HG03342 (cell line): ENCODE data around the gene CAP2.
"Not testable (repeated sequence)": the region's sequence is repeated elsewhere in the genome, so short reads cannot be mapped to it uniquely, and the experiment has no call there.

Experiments
- ATAC-seq: cut with Tn5 transposase; IDR thresholded peaks from one replicate; pipeline ENCODE4 v1.9.1; 2021; ENCODE audit warnings: mild to moderate bottlenecking, moderate library complexity; ENCODE audit not compliant: unreplicated experiment

CAP2 gene

DNA sequence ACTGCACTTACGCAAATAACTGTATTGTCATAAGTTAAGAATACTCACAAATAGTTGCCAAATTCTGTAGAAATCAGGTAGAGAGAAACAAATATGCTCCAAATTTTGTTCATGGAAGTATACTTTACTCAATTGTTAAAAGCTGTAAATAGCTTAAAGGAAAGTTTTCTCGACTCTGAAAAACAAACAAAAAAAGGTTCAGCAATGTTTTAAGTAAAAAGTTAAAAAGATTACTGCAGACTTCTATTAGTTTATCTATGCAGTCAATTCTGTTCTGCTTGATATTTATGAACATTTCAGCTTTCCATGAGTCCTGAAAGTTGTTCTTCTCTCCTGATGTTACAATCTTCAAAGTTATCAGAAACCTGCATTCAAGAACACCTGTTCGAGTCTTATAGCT is 169.2 kb downstream of the CAP2 start:
- ATAC-seq: no peak

DNA sequence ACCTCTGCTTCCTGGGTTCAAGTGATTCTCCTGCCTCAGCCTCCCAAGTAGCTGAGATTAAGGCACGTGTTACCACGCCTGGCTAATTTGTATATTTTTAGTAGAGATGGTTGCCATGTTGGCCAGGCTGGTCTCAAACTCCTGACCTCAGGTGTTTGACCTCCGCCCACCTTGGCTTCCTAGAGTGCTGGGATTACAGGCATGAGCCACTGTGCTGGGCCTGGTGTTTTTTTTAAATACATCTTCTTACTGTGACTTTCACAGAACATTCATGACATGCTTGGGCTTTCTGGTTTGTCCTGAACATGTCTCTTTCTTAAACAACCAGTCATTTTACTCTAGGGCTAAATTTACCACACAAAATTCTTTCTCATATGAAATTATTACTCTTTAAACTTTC is 172.0 kb downstream of the CAP2 start:
- ATAC-seq: no peak

DNA sequence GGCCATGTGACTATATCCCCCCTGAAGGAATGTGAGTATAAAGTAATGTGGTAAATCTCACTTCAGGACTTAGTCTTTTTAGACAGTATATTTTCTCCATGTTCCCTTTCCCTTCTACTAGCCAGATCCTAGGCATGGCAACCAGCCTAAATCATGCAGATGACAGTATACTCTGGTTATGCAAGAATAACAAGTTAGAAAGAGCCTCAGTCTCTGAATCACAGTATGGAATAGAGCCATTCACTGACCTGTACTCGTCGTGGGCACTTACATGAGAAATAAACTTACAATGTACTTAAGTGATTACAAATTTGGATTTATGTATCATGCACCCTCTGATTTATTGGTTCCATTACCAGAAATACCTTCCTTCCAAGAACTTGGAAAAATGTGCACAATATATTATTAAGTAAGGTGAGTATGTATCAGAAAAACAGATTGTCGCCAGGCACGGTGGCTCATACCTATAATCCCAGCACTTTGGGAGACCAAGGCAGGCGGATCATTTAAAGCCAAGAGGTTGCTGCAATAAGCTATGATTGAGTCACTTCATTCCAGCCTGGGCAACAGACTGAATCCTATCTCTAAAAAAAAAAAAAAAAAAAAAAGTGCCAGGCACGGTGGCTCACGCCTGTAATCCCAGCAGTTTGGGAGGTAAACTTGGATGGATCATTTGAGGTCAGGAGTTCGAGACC is 181.6 kb downstream of the CAP2 start:
- ATAC-seq: no peak

DNA sequence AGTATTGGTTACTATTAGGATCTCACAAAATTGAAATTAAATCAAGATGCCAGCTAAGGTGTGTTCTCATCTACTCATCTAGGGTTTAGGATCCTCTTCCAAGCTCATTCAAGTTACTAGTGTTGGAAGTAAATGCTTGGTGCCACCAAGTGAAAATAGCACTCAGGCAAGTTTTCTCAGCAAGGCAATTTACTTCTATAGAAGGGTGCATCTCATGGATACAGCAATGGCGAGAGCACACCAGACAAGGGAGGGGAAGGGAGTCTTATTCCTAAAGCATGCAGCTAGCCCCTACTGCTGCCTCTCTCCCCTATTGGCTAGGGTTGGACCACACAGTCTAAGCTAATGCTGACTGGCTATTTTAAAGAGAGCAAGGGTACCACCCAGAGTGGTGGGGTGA is 183.7 kb downstream of the CAP2 start:
- no peak for ATAC-seq

DNA sequence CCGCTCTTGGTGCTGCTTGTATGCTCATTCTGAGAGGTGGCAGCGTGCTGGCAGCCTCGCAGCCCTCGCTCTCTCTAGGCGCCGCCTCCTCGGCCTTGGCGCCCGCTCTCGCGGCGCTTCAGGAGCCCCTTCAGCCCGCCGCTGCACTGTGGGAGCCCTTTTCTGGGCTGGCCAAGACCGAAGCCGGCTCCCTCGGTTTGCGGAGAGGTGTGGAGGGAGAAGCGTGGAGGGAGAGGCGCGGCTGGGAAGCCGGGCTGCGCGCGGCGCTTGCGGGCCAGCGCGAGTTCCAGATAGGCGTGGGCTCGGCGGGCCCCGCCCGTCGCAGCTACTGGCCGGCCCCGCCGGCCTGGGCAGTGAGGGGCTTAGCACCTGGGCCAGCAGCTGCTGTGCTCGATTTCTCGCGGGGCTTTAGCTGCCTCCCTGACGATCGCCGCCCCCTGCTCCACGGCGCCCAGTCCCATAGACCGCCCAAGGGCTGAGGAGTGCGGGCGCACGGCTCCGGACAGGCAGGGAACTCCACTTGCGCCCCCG is 187.2 kb downstream of the CAP2 start:
- ATAC-seq: no peak

DNA sequence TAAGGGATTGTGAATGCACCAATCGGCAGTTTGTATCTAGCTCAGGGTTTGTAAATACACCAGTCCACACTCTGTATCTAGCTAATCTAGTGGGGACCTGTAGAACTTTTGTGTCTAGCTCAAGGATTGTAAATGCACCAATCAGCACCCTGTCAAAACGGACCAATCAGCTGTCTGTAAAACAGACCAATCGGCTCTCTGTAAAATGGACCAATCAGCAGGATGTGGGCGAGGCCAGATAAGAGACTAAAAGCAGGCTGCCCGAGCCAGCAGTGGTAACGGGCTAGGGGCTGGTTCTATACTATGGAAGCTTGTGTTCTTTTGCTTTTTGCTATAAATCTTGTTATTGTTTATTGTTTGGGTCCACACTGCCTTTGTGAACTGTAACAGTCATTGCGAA is 187.9 kb downstream of the CAP2 start:
- ATAC-seq: not testable (repeated sequence)

DNA sequence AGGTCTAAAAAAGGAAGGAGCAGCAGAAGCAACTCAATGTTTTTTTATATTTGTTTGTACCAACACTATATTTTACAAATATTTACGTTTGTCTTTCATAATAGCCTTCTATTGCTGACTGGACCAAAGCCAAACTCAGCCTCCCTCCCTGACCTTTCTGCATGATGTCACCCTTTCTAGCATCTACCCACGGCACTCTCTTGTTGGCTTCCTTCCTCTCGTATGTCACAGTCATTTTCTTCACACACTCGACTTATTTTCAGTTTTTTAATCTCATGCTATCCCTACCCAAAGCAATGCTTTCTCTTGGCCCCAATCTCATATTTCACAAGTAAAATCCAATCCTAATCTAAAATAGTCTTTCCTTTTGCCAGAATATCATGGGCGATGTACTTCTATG is 190.4 kb downstream of the CAP2 start:
- no peak for ATAC-seq

DNA sequence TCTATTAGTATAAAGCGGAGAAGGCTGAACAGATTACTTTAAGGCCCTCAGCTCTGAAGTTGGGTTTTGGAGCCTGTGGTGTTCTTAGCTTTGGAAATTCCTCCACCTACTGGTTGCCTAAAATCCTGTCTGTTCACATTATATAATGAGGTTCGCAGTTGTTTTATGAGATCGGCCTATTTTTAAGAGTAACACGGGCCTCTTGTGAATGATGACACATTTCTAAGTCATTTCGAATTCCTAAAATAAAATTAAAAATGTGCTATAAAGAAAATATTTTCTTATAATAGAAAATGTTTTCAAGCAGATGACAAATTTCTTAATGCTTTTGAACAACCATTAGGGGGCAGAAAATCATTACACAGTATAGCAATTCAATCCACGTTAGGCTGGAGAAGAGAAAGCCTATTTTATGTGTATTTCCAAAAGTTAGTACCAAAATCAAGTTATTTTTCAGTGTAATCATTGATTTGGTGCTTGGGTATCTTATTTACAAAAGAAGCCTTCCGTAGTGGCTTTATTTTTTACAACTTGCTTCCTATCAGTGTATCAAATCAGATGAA is 190.9 kb downstream of the CAP2 start:
- ATAC-seq: peak; percentile 45

DNA sequence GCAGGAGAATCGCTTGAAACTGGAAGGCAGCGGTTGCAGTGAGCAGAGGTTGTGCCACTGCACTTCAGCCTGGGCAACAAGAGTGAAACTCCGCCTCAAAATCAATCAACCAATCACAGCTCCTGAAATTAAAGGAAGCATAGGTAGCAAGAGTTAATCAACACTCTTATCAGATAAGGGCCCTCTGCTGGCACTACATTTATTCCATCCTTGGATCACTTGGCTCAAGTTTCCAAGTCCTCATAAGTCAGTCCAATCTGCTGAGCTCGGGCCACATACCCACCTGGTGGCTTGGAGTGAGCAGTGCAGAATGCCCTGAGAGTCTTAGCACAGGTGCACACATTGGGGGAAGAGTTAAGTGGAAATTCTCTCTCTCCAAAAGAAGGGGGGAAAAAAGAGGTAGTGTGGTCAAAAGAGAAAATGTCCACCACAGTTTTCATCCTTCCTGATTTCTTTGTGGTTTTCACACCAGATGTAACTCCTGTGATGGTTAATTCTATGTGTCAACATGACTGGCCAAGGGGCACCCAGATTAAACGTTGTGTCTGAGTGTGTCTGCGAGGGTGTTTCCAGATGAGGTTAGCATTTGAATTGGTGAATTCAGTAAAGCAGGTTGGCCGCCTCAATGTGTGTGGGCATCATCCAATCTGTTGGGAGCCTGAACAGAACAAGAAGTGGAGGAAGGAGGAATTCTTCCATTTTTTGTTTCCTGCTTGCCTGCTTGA is 192.5 kb downstream of the CAP2 start:
- ATAC-seq: no peak

DNA sequence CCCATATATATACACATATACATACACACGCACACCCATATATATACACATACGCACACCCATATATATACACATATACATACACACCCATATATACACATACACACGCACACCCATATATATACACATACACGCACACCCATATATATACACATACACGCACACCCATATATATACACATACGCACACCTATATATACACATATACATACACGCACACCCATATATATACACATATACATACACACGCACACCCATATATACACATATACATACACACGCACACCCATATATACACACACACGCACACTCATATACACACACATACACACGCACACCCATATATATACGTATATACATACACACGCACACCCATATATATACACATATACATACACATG is 193.2 kb downstream of the CAP2 start:
- ATAC-seq: not testable (repeated sequence)

DNA sequence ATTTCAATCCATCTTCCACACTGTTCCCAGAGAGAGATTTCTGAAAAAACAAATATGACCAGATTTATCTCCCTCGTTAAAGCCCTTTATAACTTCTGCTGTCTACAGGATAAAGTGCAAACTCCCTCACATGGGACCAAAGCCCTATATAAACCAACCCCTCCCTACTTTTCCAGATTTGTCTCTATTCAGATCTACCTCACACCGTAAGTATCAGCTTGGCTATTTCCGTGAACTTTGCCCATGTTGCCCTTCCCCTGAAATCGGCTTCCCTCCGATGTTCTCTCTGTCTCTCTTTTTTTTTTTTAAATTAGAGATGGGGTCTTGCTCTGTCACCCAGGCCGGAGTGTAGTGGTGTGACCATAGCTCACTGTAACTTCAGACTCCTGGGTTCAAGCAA is 194.6 kb downstream of the CAP2 start:
- no peak for ATAC-seq

DNA sequence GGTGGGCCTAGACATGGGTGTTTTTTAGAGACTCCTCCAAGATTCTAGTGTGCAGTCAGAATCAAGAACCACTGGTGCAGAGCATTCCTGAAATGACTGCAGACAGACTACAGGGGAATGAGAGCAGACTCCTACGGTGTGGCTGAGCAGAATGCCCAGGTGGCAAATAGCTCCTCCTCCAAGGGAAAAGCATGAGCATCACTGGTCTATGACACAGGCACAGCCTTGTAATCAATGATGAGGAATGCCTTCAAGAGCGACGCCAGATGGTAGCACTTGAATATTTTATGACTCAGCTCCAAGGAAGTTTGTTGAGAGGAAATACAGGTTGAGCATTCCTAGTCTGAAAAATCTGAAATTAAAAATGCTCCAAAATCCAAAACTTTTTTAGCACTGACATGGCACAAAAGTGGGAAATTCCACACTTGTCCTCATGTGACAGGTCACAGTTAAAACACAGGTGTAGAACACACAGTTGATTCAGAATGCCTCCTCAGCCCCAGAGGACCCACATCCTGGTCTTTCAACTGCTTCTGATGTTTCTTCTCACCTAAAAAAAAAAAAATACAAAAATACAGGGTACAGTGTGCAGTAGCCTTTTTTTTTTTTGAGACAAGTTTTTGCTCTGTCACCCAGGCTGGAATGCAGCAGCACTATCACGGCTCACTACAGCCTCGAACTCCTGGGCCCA is 196.2 kb downstream of the CAP2 start:
- peak; percentile 57 for ATAC-seq

DNA sequence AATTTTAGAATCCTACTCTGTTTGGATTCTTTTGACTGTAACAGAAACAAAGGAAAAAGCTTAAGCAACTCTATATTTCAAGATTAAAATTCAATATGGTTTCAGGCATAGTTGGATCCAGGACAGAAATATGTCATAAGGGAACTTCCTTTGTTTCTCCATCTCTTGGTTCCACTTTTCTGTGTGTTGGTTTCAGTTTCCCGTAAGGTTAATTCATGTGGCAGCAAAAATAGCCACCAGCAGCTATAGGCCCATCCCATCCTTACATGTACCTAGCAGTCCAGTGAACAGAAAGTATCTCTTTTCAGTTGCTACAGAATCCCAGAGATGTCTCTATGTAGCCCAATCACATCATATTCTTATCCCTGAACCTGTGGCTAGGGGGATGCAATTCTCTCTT is 197.9 kb downstream of the CAP2 start:
- peak; percentile 51 for ATAC-seq

DNA sequence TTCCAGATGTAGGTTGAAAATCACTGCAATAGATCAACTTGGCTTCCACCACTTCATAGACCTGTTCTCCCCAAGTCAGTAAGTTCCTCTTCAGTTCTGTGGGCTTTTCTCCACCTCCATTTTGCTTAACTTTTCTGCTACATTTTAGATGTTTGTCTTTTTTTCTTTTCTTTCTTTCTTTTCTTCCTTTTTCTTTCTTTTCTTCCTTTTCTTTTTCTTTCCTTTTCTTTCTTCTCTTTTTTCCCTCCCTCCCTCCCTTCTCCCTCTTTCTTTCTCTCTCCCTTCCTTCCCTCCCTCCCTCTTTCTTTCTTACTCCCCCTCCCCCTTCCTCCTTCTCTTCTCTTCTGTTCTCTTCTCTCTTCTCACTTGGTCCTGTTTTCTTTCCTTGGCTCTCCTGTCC is 199.9 kb downstream of the CAP2 start:
- no peak for ATAC-seq

DNA sequence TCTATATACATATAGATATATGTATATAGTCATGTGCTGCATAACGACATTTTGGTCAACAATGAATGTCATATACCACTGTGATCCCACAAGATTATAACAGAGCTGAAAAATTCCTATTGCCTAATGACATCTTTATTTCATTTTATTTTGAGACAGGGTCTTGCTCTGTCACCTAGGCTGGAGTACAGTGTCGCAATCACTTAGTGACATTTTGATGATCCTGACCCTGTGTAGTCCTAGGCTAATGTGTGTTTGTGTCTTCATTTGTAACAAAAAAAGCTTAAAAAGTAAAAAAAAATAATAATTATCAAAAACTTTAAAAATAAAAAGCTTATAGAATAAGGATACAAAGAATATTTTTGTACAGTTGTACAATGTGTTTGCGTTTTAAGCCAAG is 202.7 kb downstream of the CAP2 start:
- no peak for ATAC-seq

DNA sequence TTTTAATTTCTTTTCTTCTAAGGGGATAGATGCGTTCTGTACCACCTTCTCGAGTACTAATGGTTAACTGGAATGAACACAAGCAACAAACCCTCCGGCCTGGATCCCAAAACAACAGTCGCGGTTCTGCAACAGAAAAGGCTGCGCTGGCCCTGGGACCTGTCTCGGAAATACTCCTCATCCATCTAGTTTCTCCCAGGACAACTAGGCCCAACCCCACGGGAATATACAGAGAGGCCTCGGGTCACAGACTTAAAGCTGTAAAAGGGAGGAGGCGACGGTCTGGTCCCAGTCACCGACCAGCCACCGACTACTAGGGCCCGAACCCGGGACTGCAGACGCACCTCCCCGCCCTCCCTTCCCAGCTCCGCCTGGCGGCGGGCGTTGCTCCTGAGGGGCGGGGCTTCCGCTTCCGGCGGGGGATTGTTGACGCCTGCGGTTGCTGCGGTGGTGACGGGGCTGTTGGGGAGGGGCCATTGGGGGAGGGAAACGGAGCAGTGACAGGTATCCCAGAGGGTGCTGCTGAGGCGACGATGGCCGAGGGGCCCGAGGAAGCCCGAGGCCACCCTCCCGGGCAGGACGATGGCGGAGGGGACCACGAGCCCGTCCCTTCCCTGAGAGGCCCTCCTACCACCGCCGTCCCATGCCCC is 206.6 kb downstream of the CAP2 start, which contains the start of gene FAM8A1:
Gene FAM8A1 (plus strand): TSS at position 426 of the 650 bp plus-strand sequence. CDS start 108 bp downstream, at position 534.
- ATAC-seq: peak; percentile 87

DNA sequence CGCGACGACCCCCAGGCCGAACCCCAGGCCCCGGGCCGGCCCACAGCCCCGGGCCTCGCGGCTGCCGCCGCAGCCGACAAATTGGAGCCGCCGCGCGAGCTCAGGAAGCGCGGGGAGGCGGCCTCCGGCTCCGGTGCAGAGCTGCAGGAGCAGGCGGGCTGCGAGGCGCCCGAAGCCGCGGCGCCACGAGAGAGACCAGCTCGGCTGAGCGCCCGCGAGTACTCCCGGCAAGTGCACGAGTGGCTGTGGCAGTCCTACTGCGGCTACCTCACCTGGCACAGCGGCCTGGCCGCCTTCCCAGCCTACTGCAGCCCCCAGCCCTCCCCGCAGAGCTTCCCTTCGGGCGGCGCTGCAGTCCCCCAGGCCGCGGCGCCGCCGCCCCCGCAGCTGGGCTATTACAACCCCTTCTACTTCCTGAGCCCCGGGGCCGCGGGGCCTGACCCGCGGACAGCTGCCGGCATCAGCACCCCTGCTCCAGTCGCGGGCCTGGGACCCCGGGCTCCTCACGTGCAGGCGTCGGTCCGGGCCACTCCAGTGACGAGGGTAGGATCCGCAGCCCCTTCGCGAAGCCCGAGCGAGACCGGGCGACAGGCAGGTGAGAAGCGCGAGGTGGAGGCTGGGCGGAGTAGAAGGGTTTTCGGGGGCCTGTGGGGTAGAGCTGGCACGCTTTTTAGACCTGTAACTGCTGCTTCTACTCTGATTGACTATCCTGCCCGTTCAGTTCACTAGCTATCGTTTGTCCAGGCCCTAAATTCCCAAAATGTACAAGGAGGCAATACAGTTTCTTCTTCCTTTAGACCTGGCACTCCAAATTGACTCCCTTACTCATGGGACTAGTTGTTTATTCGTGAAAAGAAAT is 207.4 kb downstream of the CAP2 start:
- ATAC-seq: peak; percentile 47

DNA sequence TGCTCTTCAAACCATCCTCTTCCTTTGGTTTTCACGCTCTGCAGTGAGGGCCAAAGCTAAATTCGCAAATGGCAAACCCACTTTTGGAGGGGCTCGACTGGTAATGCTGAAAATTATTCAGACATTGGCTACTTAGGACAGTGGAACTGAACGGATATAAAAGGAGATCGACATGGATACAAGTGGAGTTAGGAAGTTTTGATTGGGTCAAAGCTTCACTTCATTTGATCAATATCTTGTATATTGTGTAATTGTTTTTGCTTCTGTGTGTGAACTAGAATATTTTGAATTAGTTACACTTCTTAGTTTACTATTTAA is 207.9 kb downstream of the CAP2 start:
- no peak for ATAC-seq

DNA sequence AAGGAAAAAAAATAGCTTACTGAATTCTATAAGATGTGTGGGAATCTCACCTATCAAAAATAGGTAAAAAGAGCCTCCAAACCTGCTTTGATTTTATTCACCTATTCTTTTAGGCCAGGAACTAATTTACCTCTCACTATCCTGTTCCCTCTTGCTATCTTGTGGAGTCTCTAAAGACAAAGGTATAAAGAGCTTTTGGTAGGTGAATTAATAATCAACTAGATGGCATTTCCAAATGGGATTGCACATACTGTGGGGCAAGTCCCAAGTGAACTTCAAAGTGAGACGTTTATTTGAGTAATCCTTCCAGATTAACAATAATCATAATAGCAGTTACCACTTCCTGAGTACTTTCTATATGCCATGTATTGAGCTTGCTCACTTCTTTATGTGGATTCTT is 209.5 kb downstream of the CAP2 start:
- no peak for ATAC-seq

DNA sequence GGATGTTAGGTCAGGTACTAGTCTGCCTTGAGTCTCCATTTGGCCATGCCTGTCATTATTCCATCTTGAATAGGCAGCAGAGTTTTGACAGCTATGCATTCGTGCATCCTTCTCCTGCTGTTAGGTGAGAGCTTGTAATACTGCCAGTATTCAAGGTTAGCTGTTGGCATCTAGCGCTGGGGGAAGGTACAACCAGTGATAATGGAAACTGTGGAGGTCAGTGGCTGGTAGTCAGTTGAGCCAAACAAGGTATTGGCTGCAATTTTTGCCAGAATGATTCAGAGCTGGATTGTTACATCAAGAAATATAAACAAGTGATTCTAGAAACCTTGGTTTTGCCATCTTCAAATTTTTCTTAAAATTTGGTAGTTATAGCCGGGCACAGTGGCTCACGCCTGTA is 213.2 kb downstream of the CAP2 start:
- no peak for ATAC-seq
